Loucy (cell line): Measurements from ENCODE around the gene GKN2.

Source experiments
- EZH2phosphoT487 ChIP-seq: fragments of 200-600 bp; IDR thresholded peaks from 2 replicates; pipeline ENCODE4 v1.6.1; 2018; ENCODE audit warnings: antibody characterized with exemption, mild to moderate bottlenecking, moderate library complexity, borderline replicate concordance
- TF ChIP-seq, protein P1 (sequence below): fragments of 200-600 bp; sonication (generic); conservative IDR thresholded peaks from 2 replicates; pipeline ENCODE4 v1.5.1; 2014; ENCODE audit warnings: mild to moderate bottlenecking, antibody characterized with exemption, low read length

DNA sequence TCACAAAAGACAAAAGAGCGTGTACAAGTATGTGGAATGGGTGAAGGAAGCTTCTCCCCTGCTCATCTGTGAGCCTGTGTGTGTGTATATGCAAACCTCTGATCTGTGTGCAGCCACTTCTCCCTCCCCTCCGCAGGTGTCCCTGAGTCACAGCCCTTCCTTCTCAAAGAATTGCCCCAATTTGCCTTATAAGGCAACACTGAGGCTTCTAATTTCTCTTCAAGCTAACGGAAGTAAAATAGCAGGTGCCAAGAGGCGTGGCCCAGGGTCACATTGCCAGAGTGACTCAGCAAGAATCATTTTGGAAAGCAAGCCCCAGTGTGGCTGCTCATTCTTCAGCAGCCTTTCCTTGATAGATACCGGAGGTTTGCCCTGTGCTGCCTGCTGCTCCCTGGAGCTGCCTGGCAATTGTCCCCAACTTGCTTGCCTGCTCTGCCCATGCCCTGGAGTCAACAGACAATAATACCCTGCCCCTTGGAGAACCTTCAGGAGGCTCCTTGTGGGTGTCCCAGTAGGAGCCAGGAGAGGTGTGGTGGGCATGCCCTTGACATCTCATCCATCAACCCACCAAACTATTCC, 44.2 kb downstream of the GKN2 start:
- TF ChIP-seq, protein P1, sequence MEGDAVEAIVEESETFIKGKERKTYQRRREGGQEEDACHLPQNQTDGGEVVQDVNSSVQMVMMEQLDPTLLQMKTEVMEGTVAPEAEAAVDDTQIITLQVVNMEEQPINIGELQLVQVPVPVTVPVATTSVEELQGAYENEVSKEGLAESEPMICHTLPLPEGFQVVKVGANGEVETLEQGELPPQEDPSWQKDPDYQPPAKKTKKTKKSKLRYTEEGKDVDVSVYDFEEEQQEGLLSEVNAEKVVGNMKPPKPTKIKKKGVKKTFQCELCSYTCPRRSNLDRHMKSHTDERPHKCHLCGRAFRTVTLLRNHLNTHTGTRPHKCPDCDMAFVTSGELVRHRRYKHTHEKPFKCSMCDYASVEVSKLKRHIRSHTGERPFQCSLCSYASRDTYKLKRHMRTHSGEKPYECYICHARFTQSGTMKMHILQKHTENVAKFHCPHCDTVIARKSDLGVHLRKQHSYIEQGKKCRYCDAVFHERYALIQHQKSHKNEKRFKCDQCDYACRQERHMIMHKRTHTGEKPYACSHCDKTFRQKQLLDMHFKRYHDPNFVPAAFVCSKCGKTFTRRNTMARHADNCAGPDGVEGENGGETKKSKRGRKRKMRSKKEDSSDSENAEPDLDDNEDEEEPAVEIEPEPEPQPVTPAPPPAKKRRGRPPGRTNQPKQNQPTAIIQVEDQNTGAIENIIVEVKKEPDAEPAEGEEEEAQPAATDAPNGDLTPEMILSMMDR = no peak
- TF ChIP-seq EZH2phosphoT487 = no peak
